ENCODE data around the gene WDR27.
A peak's percentile ranks its signal among the peaks of the same experiment; 100 is the strongest.
"Not testable (repeated sequence)": the region's sequence is repeated elsewhere in the genome, so short reads cannot be mapped to it uniquely, and the experiment has no call there.

The WDR27 gene

GRCh38 chr6:169439710-169440109 is 262.1 kb downstream of the WDR27 start:
- H3K36me3 ChIP-seq (ENCODE audit: control insufficient read depth, insufficient read depth, low read length) = no peaks in the 10 kb centered on the region
- no peak overlapping the region for H3K27ac ChIP-seq (ENCODE audit: low read depth, low read length, severe bottlenecking)
- H3K4me1 ChIP-seq (ENCODE audit: control insufficient read depth, insufficient read depth, low read length, poor library complexity, severe bottlenecking) = no peaks in the 10 kb centered on the region
- H3K4me3 ChIP-seq (ENCODE audit: extremely low read depth, insufficient read depth, low read length, poor library complexity, severe bottlenecking) = no peak overlapping the region
- WGBS, 2 experiments (ENCODE audit: insufficient coverage in 2 of 2) = no CpG with 5 or more reads among the region's 1 CpG
- peaks cover 6% of the 10 kb centered on the region for H3K9me3 ChIP-seq (ENCODE audit: control insufficient read depth, low read length)

- H3K4me3 ChIP-seq (ENCODE audit: extremely low read depth, insufficient read depth, low read length, poor library complexity, severe bottlenecking); H3K27ac ChIP-seq (ENCODE audit: low read depth, low read length, severe bottlenecking); H3K4me1 ChIP-seq (ENCODE audit: control insufficient read depth, insufficient read depth, low read length, poor library complexity, severe bottlenecking); H3K36me3 ChIP-seq (ENCODE audit: control insufficient read depth, insufficient read depth, low read length): not testable (repeated sequence)
- H3K9me3 ChIP-seq (ENCODE audit: control insufficient read depth, low read length) = peaks cover 38% of the 10 kb centered on the region
These were observed 267.3 kb downstream of the WDR27 start for GRCh38 chr6:169434554-169434953.

- peaks cover 35% of the 10 kb centered on the region for H3K9me3 ChIP-seq (ENCODE audit: control insufficient read depth, low read length)
- H3K4me1 ChIP-seq (ENCODE audit: control insufficient read depth, insufficient read depth, low read length, poor library complexity, severe bottlenecking) = peaks cover 5% of the 10 kb centered on the region
- H3K36me3 ChIP-seq (ENCODE audit: control insufficient read depth, insufficient read depth, low read length) = no peaks in the 10 kb centered on the region
- H3K4me3 ChIP-seq (ENCODE audit: extremely low read depth, insufficient read depth, low read length, poor library complexity, severe bottlenecking) = no peak overlapping the region
- peak overlapping the region; percentile 51 for H3K27ac ChIP-seq (ENCODE audit: low read depth, low read length, severe bottlenecking)
- WGBS, 2 experiments (ENCODE audit: insufficient coverage in 2 of 2) = 90 to 92% methylated on average over 11 of the region's 11 CpGs
These were observed 272.8 kb downstream of the WDR27 start for GRCh38 chr6:169429001-169429400.

GRCh38 chr6:169428532-169428931 is 273.3 kb downstream of the WDR27 start:
- no peaks in the 10 kb centered on the region for H3K36me3 ChIP-seq (ENCODE audit: control insufficient read depth, insufficient read depth, low read length)
- H3K4me1 ChIP-seq (ENCODE audit: control insufficient read depth, insufficient read depth, low read length, poor library complexity, severe bottlenecking) = peaks cover 5% of the 10 kb centered on the region
- H3K9me3 ChIP-seq (ENCODE audit: control insufficient read depth, low read length) = peaks cover 35% of the 10 kb centered on the region
- peak overlapping the region; percentile 88 for H3K27ac ChIP-seq (ENCODE audit: low read depth, low read length, severe bottlenecking)
- H3K4me3 ChIP-seq (ENCODE audit: extremely low read depth, insufficient read depth, low read length, poor library complexity, severe bottlenecking) = no peak overlapping the region
- WGBS, 2 experiments (ENCODE audit: insufficient coverage in 2 of 2) = 28 to 32% methylated on average over 5 to 7 of the region's 12 CpGs

GRCh38 chr6:169427856-169428255 is 274.0 kb downstream of the WDR27 start:
- Histone ChIP-seq H3K4me1 (ENCODE audit: control insufficient read depth, insufficient read depth, low read length, poor library complexity, severe bottlenecking) (peaks cover 5% of the 10 kb centered on the region), H3K9me3 (ENCODE audit: control insufficient read depth, low read length) (peaks cover 32% of the 10 kb centered on the region), H3K36me3 (ENCODE audit: control insufficient read depth, insufficient read depth, low read length) (no peaks in the 10 kb centered on the region), H3K4me3 (ENCODE audit: extremely low read depth, insufficient read depth, low read length, poor library complexity, severe bottlenecking) (no peak overlapping the region), H3K27ac (ENCODE audit: low read depth, low read length, severe bottlenecking) (peak overlapping the region; percentile 88)
- WGBS, 2 experiments (ENCODE audit: insufficient coverage in 2 of 2) = 2 to 10% methylated on average over 8 to 10 of the region's 11 CpGs

GRCh38 chr6:169426611-169427010 is 275.2 kb downstream of the WDR27 start:
- 80 to 94% methylated on average over 4 to 6 of the region's 10 CpGs for WGBS, 2 experiments (ENCODE audit: insufficient coverage in 2 of 2)
- H3K27ac ChIP-seq (ENCODE audit: low read depth, low read length, severe bottlenecking) = no peak overlapping the region

GRCh38 chr6:169425628-169426370 is 276.0 kb downstream of the WDR27 start:
- Histone ChIP-seq H3K4me3 (ENCODE audit: extremely low read depth, insufficient read depth, low read length, poor library complexity, severe bottlenecking) (no peak overlapping the region), H3K36me3 (ENCODE audit: control insufficient read depth, insufficient read depth, low read length) (no peaks in the 10 kb centered on the region), H3K4me1 (ENCODE audit: control insufficient read depth, insufficient read depth, low read length, poor library complexity, severe bottlenecking) (peaks cover 5% of the 10 kb centered on the region), H3K9me3 (ENCODE audit: control insufficient read depth, low read length) (peaks cover 16% of the 10 kb centered on the region), H3K27ac (ENCODE audit: low read depth, low read length, severe bottlenecking) (no peak overlapping the region)
- 93 to 97% methylated on average over 14 to 22 of the region's 31 CpGs for WGBS, 2 experiments (ENCODE audit: insufficient coverage in 2 of 2)

More at GRCh38 chr6:169426611-169427010, 275.2 kb downstream of the WDR27 start:
- peaks cover 5% of the 10 kb centered on the region for H3K4me1 ChIP-seq (ENCODE audit: control insufficient read depth, insufficient read depth, low read length, poor library complexity, severe bottlenecking)
- H3K4me3 ChIP-seq (ENCODE audit: extremely low read depth, insufficient read depth, low read length, poor library complexity, severe bottlenecking) = no peak overlapping the region
- no peaks in the 10 kb centered on the region for H3K36me3 ChIP-seq (ENCODE audit: control insufficient read depth, insufficient read depth, low read length)
- H3K9me3 ChIP-seq (ENCODE audit: control insufficient read depth, low read length) = peaks cover 24% of the 10 kb centered on the region

- WGBS, 2 experiments (ENCODE audit: insufficient coverage in 2 of 2) = 94 to 96% methylated on average over 14 to 21 of the region's 24 CpGs
- Histone ChIP-seq H3K4me1 (ENCODE audit: control insufficient read depth, insufficient read depth, low read length, poor library complexity, severe bottlenecking) (peaks cover 5% of the 10 kb centered on the region), H3K27ac (ENCODE audit: low read depth, low read length, severe bottlenecking) (no peak overlapping the region), H3K9me3 (ENCODE audit: control insufficient read depth, low read length) (peaks cover 6% of the 10 kb centered on the region), H3K4me3 (ENCODE audit: extremely low read depth, insufficient read depth, low read length, poor library complexity, severe bottlenecking) (no peak overlapping the region), H3K36me3 (ENCODE audit: control insufficient read depth, insufficient read depth, low read length) (no peaks in the 10 kb centered on the region)
These were observed 277.0 kb downstream of the WDR27 start for GRCh38 chr6:169424821-169425240.

GRCh38 chr6:169424149-169424804 is 277.6 kb downstream of the WDR27 start:
- Histone ChIP-seq H3K27ac (ENCODE audit: low read depth, low read length, severe bottlenecking) (no peak overlapping the region), H3K36me3 (ENCODE audit: control insufficient read depth, insufficient read depth, low read length) (no peaks in the 10 kb centered on the region), H3K4me1 (ENCODE audit: control insufficient read depth, insufficient read depth, low read length, poor library complexity, severe bottlenecking) (peaks cover 5% of the 10 kb centered on the region), H3K4me3 (ENCODE audit: extremely low read depth, insufficient read depth, low read length, poor library complexity, severe bottlenecking) (no peak overlapping the region), H3K9me3 (ENCODE audit: control insufficient read depth, low read length) (peaks cover under 1% of the 10 kb centered on the region)
- 93 to 96% methylated on average over 22 to 25 of the region's 28 CpGs for WGBS, 2 experiments (ENCODE audit: insufficient coverage in 2 of 2)

GRCh38 chr6:169421586-169422264 is 280.1 kb downstream of the WDR27 start:
- no peaks in the 10 kb centered on the region for H3K36me3 ChIP-seq (ENCODE audit: control insufficient read depth, insufficient read depth, low read length)
- no peaks in the 10 kb centered on the region for H3K9me3 ChIP-seq (ENCODE audit: control insufficient read depth, low read length)
- WGBS, 2 experiments (ENCODE audit: insufficient coverage in 2 of 2) = 89 to 92% methylated on average over 14 of the region's 14 CpGs
- H3K27ac ChIP-seq (ENCODE audit: low read depth, low read length, severe bottlenecking) = no peak overlapping the region
- no peaks in the 10 kb centered on the region for H3K4me1 ChIP-seq (ENCODE audit: control insufficient read depth, insufficient read depth, low read length, poor library complexity, severe bottlenecking)
- no peak overlapping the region for H3K4me3 ChIP-seq (ENCODE audit: extremely low read depth, insufficient read depth, low read length, poor library complexity, severe bottlenecking)
